ENCODE results near the gene NAIF1. TPM values are rescaled to one million over a fixed set of nuclear protein-coding genes. Genes with fewer than 3 reads are reported as not detected.

The NAIF1 gene
- total RNA-seq, 1 experiment from 2014 or later: 11.0 TPM

DNA sequence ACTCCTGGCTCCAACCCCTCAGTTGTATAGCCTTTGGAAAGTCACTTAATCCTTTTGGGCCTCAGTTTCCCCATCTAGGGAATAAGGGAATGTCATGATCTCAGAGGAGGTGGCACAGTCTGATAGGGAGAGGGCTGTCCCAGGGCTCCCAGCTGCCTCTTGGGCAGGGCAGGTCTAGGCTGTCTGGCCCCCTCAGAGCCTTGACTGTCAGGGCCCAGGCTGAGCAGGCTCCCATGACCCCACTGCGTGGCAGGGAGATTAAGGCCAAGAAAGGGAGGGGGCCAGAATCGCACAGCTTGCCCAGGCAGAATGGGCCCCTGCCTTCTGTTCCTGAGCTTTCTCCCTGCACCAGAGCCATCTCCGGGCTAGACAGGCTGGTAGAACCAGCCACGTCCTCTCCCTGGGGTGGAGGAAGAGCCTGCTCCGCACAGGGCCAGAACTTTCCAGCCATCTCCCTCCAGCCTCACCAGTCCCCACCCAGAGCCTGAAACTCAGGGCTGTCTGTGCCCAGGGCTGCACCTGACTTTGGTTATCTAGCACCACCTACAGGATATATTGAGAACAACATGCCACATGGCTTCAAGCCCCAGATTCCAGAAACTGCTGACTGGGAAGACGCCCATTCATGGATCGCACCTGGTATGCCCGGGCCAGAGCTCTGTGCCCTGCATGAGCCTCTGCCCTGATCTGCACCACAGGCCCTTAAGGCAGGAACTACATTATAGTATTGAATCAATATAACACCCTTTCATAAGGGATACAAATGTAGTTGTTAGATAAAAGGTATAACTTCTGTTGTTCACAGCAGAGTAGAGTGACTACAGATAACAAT, 32.1 kb downstream of the NAIF1 start:
- Histone ChIP-seq H2AFZ (ENCODE audit: low read depth, low read length, poor library complexity, severe bottlenecking) (peak overlapping the region; percentile 86), H3K4me2 (ENCODE audit: low read length) (no peak overlapping the region; the same call in 1 of the 2 replicates), H3K4me3 (replicated peaks in 1 of 2; ENCODE audit: low read depth in 1 of 2, low read length in 2 of 2) (no peak overlapping the region), H3K9me3 (ENCODE audit: control insufficient read depth in 1 of 2, insufficient read depth in 1 of 2, low read depth in 1 of 2, low read length in 2 of 2) (no peaks in the 10 kb centered on the region), H4K20me1 (ENCODE audit: insufficient read depth) (no peaks in the 10 kb centered on the region), H3K4me1 (ENCODE audit: control insufficient read depth in 1 of 2, insufficient read depth in 2 of 2, low read length in 2 of 2) (peaks cover 0 to 31% of the 10 kb centered on the region in 2 experiments; a peak in 2 of 4 replicates), H3K9ac (ENCODE audit: low read length) (no peak overlapping the region), H3K79me2 (ENCODE audit: insufficient read depth, low read length) (no peaks in the 10 kb centered on the region), H3K9me2 (ENCODE audit: insufficient read depth) (no peaks in the 10 kb centered on the region), H3K36me3 (ENCODE audit: control insufficient read depth in 1 of 2, insufficient read depth in 2 of 2, low read length in 2 of 2) (no peaks in the 10 kb centered on the region), H3K27me3 (ENCODE audit: insufficient read depth, low read length) (no peaks in the 10 kb centered on the region), H3K27ac (ENCODE audit: low read depth, low read length) (no peak overlapping the region)
- no TSS peak for BruUV-seq (replicated peaks)
- ChIA-PET POLR2A (interaction anchor here (0.8 to 1.6 kb wide), 5 partner anchors 16 to 116 kb away, joined by 3 to 6 read pairs (median 3); no protein-coding TSS in a partner anchor), CTCF (interaction anchor here (0.8 to 3.5 kb wide), 17 partner anchors 9 to 300 kb away, joined by 3 to 40 read pairs (median 4); partner anchors contain the start of genes NAIF1 and TOR2A), RAD21 (ENCODE audit: low non-redundant PET in 1 of 2, low total read pairs in 2 of 2, uncharacterized antibody in 2 of 2, unreplicated experiment in 2 of 2) (interaction anchor here (0.6 to 3.5 kb wide), 7 partner anchors 41 to 165 kb away, joined by 3 to 11 read pairs (median 4); no protein-coding TSS in a partner anchor)
- ATAC-seq (peak; percentile 92), DNase-seq (ENCODE audit: low read depth, low spot score) (peak; percentile 85)
- intact Hi-C loops (cut with micrococcal nuclease): loop anchor here (1.0 to 5.0 kb wide), 3 partner anchors 47 to 108 kb away; no protein-coding TSS in a partner anchor
- no peak for TF ChIP-seq FOSL1 (IDR thresholded peaks at IDR 0.05; ENCODE audit: low read depth)
- no peak for TF ChIP-seq ELF1 (IDR thresholded peaks at IDR 0.05; ENCODE audit: borderline replicate concordance, low read depth)
- TF ChIP-seq POLR2AphosphoS5 (IDR thresholded peaks at IDR 0.05; ENCODE audit: low read depth, low read length): no peak; the same call in 1 of the 2 replicates
- TF ChIP-seq SRF (IDR thresholded peaks at IDR 0.05; ENCODE audit: low read depth): no peak
- peak; percentile 57 for TF ChIP-seq YY1 (IDR thresholded peaks at IDR 0.05; ENCODE audit: extremely low read depth, insufficient replicate concordance, low read depth, low read length)
- TF ChIP-seq, protein P1, sequence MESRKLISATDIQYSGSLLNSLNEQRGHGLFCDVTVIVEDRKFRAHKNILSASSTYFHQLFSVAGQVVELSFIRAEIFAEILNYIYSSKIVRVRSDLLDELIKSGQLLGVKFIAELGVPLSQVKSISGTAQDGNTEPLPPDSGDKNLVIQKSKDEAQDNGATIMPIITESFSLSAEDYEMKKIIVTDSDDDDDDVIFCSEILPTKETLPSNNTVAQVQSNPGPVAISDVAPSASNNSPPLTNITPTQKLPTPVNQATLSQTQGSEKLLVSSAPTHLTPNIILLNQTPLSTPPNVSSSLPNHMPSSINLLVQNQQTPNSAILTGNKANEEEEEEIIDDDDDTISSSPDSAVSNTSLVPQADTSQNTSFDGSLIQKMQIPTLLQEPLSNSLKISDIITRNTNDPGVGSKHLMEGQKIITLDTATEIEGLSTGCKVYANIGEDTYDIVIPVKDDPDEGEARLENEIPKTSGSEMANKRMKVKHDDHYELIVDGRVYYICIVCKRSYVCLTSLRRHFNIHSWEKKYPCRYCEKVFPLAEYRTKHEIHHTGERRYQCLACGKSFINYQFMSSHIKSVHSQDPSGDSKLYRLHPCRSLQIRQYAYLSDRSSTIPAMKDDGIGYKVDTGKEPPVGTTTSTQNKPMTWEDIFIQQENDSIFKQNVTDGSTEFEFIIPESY (IDR thresholded peaks at IDR 0.05; ENCODE audit: extremely low read depth, insufficient replicate concordance, low read length): no peak
- no peak for TF ChIP-seq JUND (IDR thresholded peaks at IDR 0.05)
- no peak for TF ChIP-seq TCF7L2 (IDR thresholded peaks at IDR 0.05; ENCODE audit: borderline replicate concordance, extremely low read depth, insufficient read depth, insufficient read length)
- TF ChIP-seq EZH2phosphoT487 (IDR thresholded peaks at IDR 0.05; ENCODE audit: borderline replicate concordance): no peak
- TF ChIP-seq, protein P2, sequence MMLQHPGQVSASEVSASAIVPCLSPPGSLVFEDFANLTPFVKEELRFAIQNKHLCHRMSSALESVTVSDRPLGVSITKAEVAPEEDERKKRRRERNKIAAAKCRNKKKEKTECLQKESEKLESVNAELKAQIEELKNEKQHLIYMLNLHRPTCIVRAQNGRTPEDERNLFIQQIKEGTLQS (IDR thresholded peaks at IDR 0.05): no peak
- no peak for TF ChIP-seq SP1 (IDR thresholded peaks at IDR 0.05; ENCODE audit: low read depth)
- TF ChIP-seq POLR2A (IDR thresholded peaks at IDR 0.05; ENCODE audit: borderline replicate concordance, extremely low read depth, insufficient read depth, insufficient read length): no peak
- TF ChIP-seq, protein P3, sequence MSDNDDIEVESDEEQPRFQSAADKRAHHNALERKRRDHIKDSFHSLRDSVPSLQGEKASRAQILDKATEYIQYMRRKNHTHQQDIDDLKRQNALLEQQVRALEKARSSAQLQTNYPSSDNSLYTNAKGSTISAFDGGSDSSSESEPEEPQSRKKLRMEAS (IDR thresholded peaks at IDR 0.05): peak; percentile 92
- TF ChIP-seq CBX3 (IDR thresholded peaks at IDR 0.05; ENCODE audit: low read depth): peak; percentile 91
- TF ChIP-seq SIN3A (IDR thresholded peaks at IDR 0.05; ENCODE audit: low read depth): no peak
- TF ChIP-seq ZFX (IDR thresholded peaks at IDR 0.05): no peak
- TF ChIP-seq EGR1 (IDR thresholded peaks at IDR 0.05; ENCODE audit: low read depth): no peak
- TF ChIP-seq RAD21 (IDR thresholded peaks at IDR 0.05; ENCODE audit: low read depth): peak; percentile 99
- TF ChIP-seq, protein P4, sequence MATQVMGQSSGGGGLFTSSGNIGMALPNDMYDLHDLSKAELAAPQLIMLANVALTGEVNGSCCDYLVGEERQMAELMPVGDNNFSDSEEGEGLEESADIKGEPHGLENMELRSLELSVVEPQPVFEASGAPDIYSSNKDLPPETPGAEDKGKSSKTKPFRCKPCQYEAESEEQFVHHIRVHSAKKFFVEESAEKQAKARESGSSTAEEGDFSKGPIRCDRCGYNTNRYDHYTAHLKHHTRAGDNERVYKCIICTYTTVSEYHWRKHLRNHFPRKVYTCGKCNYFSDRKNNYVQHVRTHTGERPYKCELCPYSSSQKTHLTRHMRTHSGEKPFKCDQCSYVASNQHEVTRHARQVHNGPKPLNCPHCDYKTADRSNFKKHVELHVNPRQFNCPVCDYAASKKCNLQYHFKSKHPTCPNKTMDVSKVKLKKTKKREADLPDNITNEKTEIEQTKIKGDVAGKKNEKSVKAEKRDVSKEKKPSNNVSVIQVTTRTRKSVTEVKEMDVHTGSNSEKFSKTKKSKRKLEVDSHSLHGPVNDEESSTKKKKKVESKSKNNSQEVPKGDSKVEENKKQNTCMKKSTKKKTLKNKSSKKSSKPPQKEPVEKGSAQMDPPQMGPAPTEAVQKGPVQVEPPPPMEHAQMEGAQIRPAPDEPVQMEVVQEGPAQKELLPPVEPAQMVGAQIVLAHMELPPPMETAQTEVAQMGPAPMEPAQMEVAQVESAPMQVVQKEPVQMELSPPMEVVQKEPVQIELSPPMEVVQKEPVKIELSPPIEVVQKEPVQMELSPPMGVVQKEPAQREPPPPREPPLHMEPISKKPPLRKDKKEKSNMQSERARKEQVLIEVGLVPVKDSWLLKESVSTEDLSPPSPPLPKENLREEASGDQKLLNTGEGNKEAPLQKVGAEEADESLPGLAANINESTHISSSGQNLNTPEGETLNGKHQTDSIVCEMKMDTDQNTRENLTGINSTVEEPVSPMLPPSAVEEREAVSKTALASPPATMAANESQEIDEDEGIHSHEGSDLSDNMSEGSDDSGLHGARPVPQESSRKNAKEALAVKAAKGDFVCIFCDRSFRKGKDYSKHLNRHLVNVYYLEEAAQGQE (IDR thresholded peaks at IDR 0.05; ENCODE audit: low read depth): no peak

Measured in HCT116 (cell line).